Right cardiac atrium (tissue), 5 donors: ENCODE data around the gene NPSR1. TPM values are rescaled to one million over a fixed set of nuclear protein-coding genes. Genes with fewer than 3 reads are reported as not detected.
"Not testable (repeated sequence)": the region's sequence is repeated elsewhere in the genome, so short reads cannot be mapped to it uniquely, and the experiment has no call there.

ENCODE experiments used
- ATAC-seq, 2 donors: fragments of 200-7000 bp; cut with Tn5 transposase; one replicate each; pipeline versions ENCODE4 v1.8.0 to v1.9.1; 2020; ENCODE audit warnings: moderate library complexity in 2 of 2, mild to moderate bottlenecking in 1 of 2
- DNase-seq, 3 donors: peaks; one replicate each; pipeline ENCODE4 v3.0.0-alpha.2; 2020
- H3K27ac ChIP-seq: one replicate; pipeline ENCODE4 v1.5.1; 2013; ENCODE audit warnings: mild to moderate bottlenecking, low read length, control low read depth, moderate library complexity
- H3K27me3 ChIP-seq: one replicate; pipeline ENCODE4 v1.6.1; 2013; ENCODE audit not compliant: control insufficient read depth, insufficient read depth
- H3K4me1 ChIP-seq: one replicate; pipeline ENCODE4 v1.6.1; 2013; ENCODE audit warnings: low read length; ENCODE audit not compliant: control insufficient read depth, insufficient read depth
- H3K4me3 ChIP-seq: one replicate; pipeline ENCODE4 v1.5.1; 2013; ENCODE audit warnings: low read length, control low read depth
- H3K9me3 ChIP-seq: one replicate; pipeline ENCODE4 v1.6.1; 2013; ENCODE audit warnings: low read length; ENCODE audit not compliant: control insufficient read depth
- WGBS: extraction: QIAGEN DNeasy Blood & Tissue Kit; methylation state at CpG from one replicate; pipeline ENCODE4 v1.1.7; 2013; 5-methylcytosine and 5-hydroxymethylcytosine counted together
- intact Hi-C, 4 donors: fragments of 100-400 bp; cut with DNase I; formaldehyde crosslinking; loops; one replicate each; pipeline versions ENCODE4 v1.11.0 to v1.14.0; 2022 to 2023
- polyA plus RNA-seq: library from polyadenylated mRNA; stranded (reverse); fragments of 200-250 nt; gene quantifications from one replicate; pipeline ENCODE4 v1.2.3, GENCODE V29; 2013
- total RNA-seq, 4 donors: library from RNA; stranded (reverse); fragmentation: NEBNext Ultra II Directional; extraction: Animal tissue kit (Norgen Biotek cat#: 25700); gene quantifications; one replicate each; pipeline ENCODE4 v1.2.1, GENCODE V29; 2021
- donor health status: healthy with polysubstance abuse.
- donor health status: DM: no; HTN: yes; CAD: no.
- donor health status: DM: no; HTN: no; CAD: no.
- donor health status: DM: no; HTN: yes; CAD: no; lungs with severe emphysema.
- donor health status: DM: yes; HTN: yes; CAD: no.

Gene NPSR1
- total and polyA plus RNA-seq, 5 donors = not detected

- H3K27ac ChIP-seq = no peak overlapping the region
- no peaks in the 10 kb centered on the region for H3K4me1 ChIP-seq
- no peak overlapping the region for H3K4me3 ChIP-seq
- H3K9me3 ChIP-seq = peaks cover 5% of the 10 kb centered on the region
- no peaks in the 10 kb centered on the region for H3K27me3 ChIP-seq
- ATAC-seq = no peak
- intact Hi-C loops = no loop called here
- no peak for DNase-seq
- WGBS = 52% methylated on average over 2 of the region's 2 CpGs
These were observed 221.9 kb downstream of the NPSR1 start for GRCh38 chr7:34879871-34880270.

DNA sequence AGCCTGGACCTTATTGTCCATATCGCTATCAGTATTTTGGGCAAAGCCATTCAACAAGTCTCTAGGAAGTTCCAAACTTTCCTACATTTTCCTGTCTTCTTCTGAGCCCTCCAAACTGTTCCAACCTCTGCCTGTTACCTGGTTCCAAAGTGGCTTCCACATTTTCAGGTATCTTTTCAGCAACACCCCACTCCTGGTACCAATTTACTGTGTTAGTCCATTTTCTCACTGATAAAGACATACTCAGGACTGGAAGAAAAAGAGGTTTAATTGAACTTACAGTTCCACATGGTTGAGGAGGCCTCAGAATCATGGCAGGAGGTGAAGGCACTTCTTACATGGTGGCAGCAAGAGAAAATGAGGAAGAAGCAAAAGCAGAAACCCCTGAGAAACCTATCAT is 225.8 kb downstream of the NPSR1 start:
- DNase-seq, H3K4me1 ChIP-seq, intact Hi-C loops, ATAC-seq, H3K4me3 ChIP-seq, H3K27me3 ChIP-seq, H3K9me3 ChIP-seq, H3K27ac ChIP-seq: not testable (repeated sequence)
- WGBS = 86% methylated on average over 1 of the region's 1 CpG

- Histone ChIP-seq H3K4me1 (no peaks in the 10 kb centered on the region), H3K27me3 (no peaks in the 10 kb centered on the region), H3K27ac (no peak overlapping the region), H3K4me3 (no peak overlapping the region), H3K9me3 (peaks cover 3% of the 10 kb centered on the region)
- intact Hi-C loops = no loop called here
- DNase-seq (no peak), ATAC-seq (no peak)
These were observed 228.8 kb downstream of the NPSR1 start for GRCh38 chr7:34886856-34887255.

- DNase-seq (no peak), ATAC-seq (no peak)
- no peak overlapping the region for H3K27ac ChIP-seq
- no peaks in the 10 kb centered on the region for H3K27me3 ChIP-seq
- no peak overlapping the region for H3K4me3 ChIP-seq
- WGBS = 79% methylated on average over 1 of the region's 1 CpG
- H3K4me1 ChIP-seq = no peaks in the 10 kb centered on the region
- intact Hi-C loops = no loop called here
- no peaks in the 10 kb centered on the region for H3K9me3 ChIP-seq
These were observed 231.9 kb downstream of the NPSR1 start for GRCh38 chr7:34889951-34890350.

DNA sequence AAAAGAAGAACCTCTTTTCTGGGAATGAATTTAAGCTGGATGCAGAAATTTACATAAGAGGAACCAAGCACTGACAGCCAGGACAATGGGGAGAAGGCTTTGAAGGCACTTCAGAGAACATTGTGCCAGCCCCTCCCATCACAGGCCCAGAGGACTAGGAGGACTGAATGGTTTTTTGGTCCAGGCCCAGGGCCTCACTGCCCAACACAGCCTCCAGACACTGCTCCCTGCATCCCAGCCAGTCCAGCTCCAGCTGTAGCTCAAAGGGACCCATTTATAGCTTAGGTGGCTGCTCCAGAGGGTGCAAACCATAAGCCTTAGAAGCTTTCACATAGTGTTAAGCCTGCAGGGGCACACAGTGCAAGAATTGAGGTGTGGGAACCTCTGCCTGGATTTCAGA is 237.2 kb downstream of the NPSR1 start:
- Histone ChIP-seq H3K27ac (no peak overlapping the region), H3K27me3 (no peaks in the 10 kb centered on the region), H3K9me3 (peaks cover 2% of the 10 kb centered on the region), H3K4me1 (no peaks in the 10 kb centered on the region), H3K4me3 (no peak overlapping the region)
- ATAC-seq (no peak), DNase-seq (no peak)
- intact Hi-C loops = no loop called here
